ENCODE measurements around the gene UCHL1.

The UCHL1 gene

GRCh38 chr4:41287852-41288251, 31.1 kb downstream of the UCHL1 start:
- TF ChIP-seq RAD21 (IDR thresholded peaks at IDR 0.05; ENCODE audit: low read depth) (peak; percentile 5; the same call in 1 of the 2 replicates), ZBTB7A (IDR thresholded peaks at IDR 0.05; ENCODE audit: low read depth) (no peak)

- no peak for TF ChIP-seq MAX (IDR thresholded peaks at IDR 0.05)
Measured at GRCh38 chr4:41288254-41288653, 31.5 kb downstream of the UCHL1 start.

- TF ChIP-seq TCF12 (IDR thresholded peaks at IDR 0.05; ENCODE audit: low read depth) = no peak
- no peak for TF ChIP-seq EP300 (IDR thresholded peaks at IDR 0.05; ENCODE audit: borderline replicate concordance)
- no peak for TF ChIP-seq TEAD4 (IDR thresholded peaks at IDR 0.05)
- TF ChIP-seq MAX (IDR thresholded peaks at IDR 0.05) = no peak
- no peak for TF ChIP-seq CEBPB (IDR thresholded peaks at IDR 0.05)
- no peak for TF ChIP-seq TAF1 (IDR thresholded peaks at IDR 0.05; ENCODE audit: low read depth)
- TF ChIP-seq YY1 (IDR thresholded peaks at IDR 0.05; ENCODE audit: low read depth) = no peak
- no peak for TF ChIP-seq EGR1 (IDR thresholded peaks at IDR 0.05)
- no peak for TF ChIP-seq ZBTB7A (IDR thresholded peaks at IDR 0.05; ENCODE audit: low read depth)
- no peak for TF ChIP-seq REST (IDR thresholded peaks at IDR 0.05; ENCODE audit: low read depth)
- TF ChIP-seq RAD21 (IDR thresholded peaks at IDR 0.05; ENCODE audit: low read depth) = no peak
Measured at GRCh38 chr4:41290479-41290878, 33.8 kb downstream of the UCHL1 start.

- TF ChIP-seq YY1 (IDR thresholded peaks at IDR 0.05; ENCODE audit: low read depth) (0 out of 2 replicates have a peak, but pooled peaks have one; percentile 67), NFIC (IDR thresholded peaks at IDR 0.05) (no peak), USF1 (IDR thresholded peaks at IDR 0.05) (peak; percentile 55; the same call in 1 of the 2 replicates)
Measured at GRCh38 chr4:41294445-41295062, 37.8 kb downstream of the UCHL1 start.

- TF ChIP-seq CREB1 (IDR thresholded peaks at IDR 0.05; ENCODE audit: low read depth) (no peak), MAX (IDR thresholded peaks at IDR 0.05) (no peak), EP300 (IDR thresholded peaks at IDR 0.05; ENCODE audit: borderline replicate concordance) (no peak), EGR1 (IDR thresholded peaks at IDR 0.05) (no peak), NFIC (IDR thresholded peaks at IDR 0.05) (no peak)
Measured at GRCh38 chr4:41296995-41297394, 40.3 kb downstream of the UCHL1 start.

- no peak for TF ChIP-seq NFIC (IDR thresholded peaks at IDR 0.05)
- TF ChIP-seq TEAD4 (IDR thresholded peaks at IDR 0.05) = no peak
- no peak for TF ChIP-seq EP300 (IDR thresholded peaks at IDR 0.05; ENCODE audit: borderline replicate concordance)
- no peak for TF ChIP-seq TAF1 (IDR thresholded peaks at IDR 0.05; ENCODE audit: low read depth)
- TF ChIP-seq FOXM1 (IDR thresholded peaks at IDR 0.05; ENCODE audit: borderline replicate concordance, low read depth) = no peak
- TF ChIP-seq YY1 (IDR thresholded peaks at IDR 0.05; ENCODE audit: low read depth) = no peak
- no peak for TF ChIP-seq ZBTB7A (IDR thresholded peaks at IDR 0.05; ENCODE audit: low read depth)
- TF ChIP-seq CEBPB (IDR thresholded peaks at IDR 0.05) = no peak
- no peak for TF ChIP-seq EGR1 (IDR thresholded peaks at IDR 0.05)
- TF ChIP-seq TCF12 (IDR thresholded peaks at IDR 0.05; ENCODE audit: low read depth) = no peak
- TF ChIP-seq RAD21 (IDR thresholded peaks at IDR 0.05; ENCODE audit: low read depth) = no peak
Measured at GRCh38 chr4:41297832-41298231, 41.1 kb downstream of the UCHL1 start.

- TF ChIP-seq RAD21 (IDR thresholded peaks at IDR 0.05; ENCODE audit: low read depth) = no peak
- TF ChIP-seq TEAD4 (IDR thresholded peaks at IDR 0.05) = no peak
- TF ChIP-seq CREB1 (IDR thresholded peaks at IDR 0.05; ENCODE audit: low read depth) = no peak
- no peak for TF ChIP-seq CEBPB (IDR thresholded peaks at IDR 0.05)
Measured at GRCh38 chr4:41299486-41299885, 42.8 kb downstream of the UCHL1 start.

- TF ChIP-seq EP300 (IDR thresholded peaks at IDR 0.05; ENCODE audit: borderline replicate concordance) = no peak
- TF ChIP-seq MAX (IDR thresholded peaks at IDR 0.05) = no peak
- no peak for TF ChIP-seq USF1 (IDR thresholded peaks at IDR 0.05)
- TF ChIP-seq RAD21 (IDR thresholded peaks at IDR 0.05; ENCODE audit: low read depth) = no peak
- no peak for TF ChIP-seq REST (IDR thresholded peaks at IDR 0.05; ENCODE audit: low read depth)
- no peak for TF ChIP-seq TEAD4 (IDR thresholded peaks at IDR 0.05)
- TF ChIP-seq ZBTB7A (IDR thresholded peaks at IDR 0.05; ENCODE audit: low read depth) = no peak
- TF ChIP-seq CEBPB (IDR thresholded peaks at IDR 0.05) = no peak
- TF ChIP-seq EGR1 (IDR thresholded peaks at IDR 0.05) = no peak
- no peak for TF ChIP-seq TAF1 (IDR thresholded peaks at IDR 0.05; ENCODE audit: low read depth)
- TF ChIP-seq YY1 (IDR thresholded peaks at IDR 0.05; ENCODE audit: low read depth) = no peak
- no peak for TF ChIP-seq TCF12 (IDR thresholded peaks at IDR 0.05; ENCODE audit: low read depth)
- no peak for TF ChIP-seq FOXM1 (IDR thresholded peaks at IDR 0.05; ENCODE audit: borderline replicate concordance, low read depth)
- TF ChIP-seq NFIC (IDR thresholded peaks at IDR 0.05) = no peak
- TF ChIP-seq CREB1 (IDR thresholded peaks at IDR 0.05; ENCODE audit: low read depth) = no peak
Measured at GRCh38 chr4:41301137-41301536, 44.4 kb downstream of the UCHL1 start.
